PFSK-1 (cell line): ENCODE data around the gene TUBB.

Source experiments
- POLR2AphosphoS5 ChIP-seq: IDR thresholded peaks from 2 replicates; pipeline ENCODE4 v1.6.1; 2012; ENCODE audit warnings: low read depth, mild to moderate bottlenecking, control low read depth, low read length, moderate library complexity
- SIN3A ChIP-seq: IDR thresholded peaks from 2 replicates; pipeline ENCODE4 v1.6.1; 2012; ENCODE audit warnings: mild to moderate bottlenecking, low read length, moderate library complexity, borderline replicate concordance; ENCODE audit not compliant: insufficient read depth
- TAF1 ChIP-seq: IDR thresholded peaks from 2 replicates; pipeline ENCODE4 v1.6.1; 2012; ENCODE audit warnings: low read length, control low read depth, borderline replicate concordance; ENCODE audit not compliant: insufficient read depth
- TF ChIP-seq, protein P1 (sequence below), 2 experiments: IDR thresholded peaks; 2 replicates each; pipeline versions ENCODE4 v1.6.1 to v1.8.0; 2011 to 2012; ENCODE audit warnings: low read depth in 2 of 2, low read length in 2 of 2, control low read depth in 1 of 2, inconsistent platforms in 1 of 2, mild to moderate bottlenecking in 1 of 2, moderate library complexity in 1 of 2; ENCODE audit not compliant: insufficient read depth in 1 of 2

DNA sequence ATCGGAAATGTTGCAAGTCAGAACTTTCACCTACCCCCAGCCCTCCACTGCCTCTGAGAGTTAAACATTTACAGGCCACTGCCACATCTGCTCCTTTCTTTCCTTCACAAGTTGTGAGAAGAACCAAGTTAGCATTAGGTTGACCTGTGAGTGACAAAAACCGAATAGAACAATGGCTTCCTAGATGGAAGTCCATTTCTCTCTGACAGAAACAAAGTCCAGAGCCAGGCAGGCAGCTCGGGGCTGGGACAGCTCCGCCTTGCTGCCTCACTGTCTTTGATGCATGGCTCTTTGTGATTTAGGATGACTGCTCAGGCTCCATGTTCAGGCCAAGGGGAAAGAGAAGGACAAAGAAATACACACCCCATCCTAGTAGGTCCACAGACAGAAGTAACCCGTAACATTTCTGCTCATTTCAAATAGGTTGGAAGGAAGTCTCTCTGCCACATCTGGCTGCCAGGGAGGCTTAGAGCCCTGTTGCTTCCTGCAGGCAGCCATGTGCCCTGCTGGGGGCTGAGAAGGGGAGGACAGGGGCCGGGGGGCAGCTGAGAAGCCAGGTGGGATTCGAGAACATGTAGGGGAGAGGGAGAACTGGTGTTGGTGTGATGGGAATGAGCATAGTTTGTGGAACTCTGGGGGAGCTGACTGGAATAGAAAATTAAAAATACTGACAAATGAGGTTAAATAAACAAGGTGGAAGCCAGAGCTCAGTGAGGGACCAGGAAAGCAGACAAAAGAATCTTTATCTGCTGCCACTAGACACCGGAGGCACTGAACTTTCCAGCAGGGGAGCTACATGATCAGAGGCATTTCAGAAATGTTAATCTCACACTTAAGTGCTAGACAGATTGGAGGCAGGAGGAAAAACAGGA lies 43.7 kb downstream of the TUBB start:
- TF ChIP-seq, protein P1, sequence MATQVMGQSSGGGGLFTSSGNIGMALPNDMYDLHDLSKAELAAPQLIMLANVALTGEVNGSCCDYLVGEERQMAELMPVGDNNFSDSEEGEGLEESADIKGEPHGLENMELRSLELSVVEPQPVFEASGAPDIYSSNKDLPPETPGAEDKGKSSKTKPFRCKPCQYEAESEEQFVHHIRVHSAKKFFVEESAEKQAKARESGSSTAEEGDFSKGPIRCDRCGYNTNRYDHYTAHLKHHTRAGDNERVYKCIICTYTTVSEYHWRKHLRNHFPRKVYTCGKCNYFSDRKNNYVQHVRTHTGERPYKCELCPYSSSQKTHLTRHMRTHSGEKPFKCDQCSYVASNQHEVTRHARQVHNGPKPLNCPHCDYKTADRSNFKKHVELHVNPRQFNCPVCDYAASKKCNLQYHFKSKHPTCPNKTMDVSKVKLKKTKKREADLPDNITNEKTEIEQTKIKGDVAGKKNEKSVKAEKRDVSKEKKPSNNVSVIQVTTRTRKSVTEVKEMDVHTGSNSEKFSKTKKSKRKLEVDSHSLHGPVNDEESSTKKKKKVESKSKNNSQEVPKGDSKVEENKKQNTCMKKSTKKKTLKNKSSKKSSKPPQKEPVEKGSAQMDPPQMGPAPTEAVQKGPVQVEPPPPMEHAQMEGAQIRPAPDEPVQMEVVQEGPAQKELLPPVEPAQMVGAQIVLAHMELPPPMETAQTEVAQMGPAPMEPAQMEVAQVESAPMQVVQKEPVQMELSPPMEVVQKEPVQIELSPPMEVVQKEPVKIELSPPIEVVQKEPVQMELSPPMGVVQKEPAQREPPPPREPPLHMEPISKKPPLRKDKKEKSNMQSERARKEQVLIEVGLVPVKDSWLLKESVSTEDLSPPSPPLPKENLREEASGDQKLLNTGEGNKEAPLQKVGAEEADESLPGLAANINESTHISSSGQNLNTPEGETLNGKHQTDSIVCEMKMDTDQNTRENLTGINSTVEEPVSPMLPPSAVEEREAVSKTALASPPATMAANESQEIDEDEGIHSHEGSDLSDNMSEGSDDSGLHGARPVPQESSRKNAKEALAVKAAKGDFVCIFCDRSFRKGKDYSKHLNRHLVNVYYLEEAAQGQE (IDR thresholded peaks at IDR 0.05; ENCODE audit: insufficient read depth in 1 of 2, low read depth in 2 of 2, low read length in 2 of 2): peak in 1 of 2 experiments; percentile 60; a peak in 1 of 4 replicates
- TF ChIP-seq POLR2AphosphoS5 (no peak), TAF1 (peak; percentile 16; the same call in 1 of the 2 replicates), SIN3A (no peak)
